ENCODE data around the gene EGLN2. TPM values are rescaled to one million over a fixed set of nuclear protein-coding genes. Genes with fewer than 3 reads are reported as not detected.

EGLN2 gene
- total and polyA plus RNA-seq, 9 of the 15 experiments (the other 6 are each of a cell fraction or from before 2014, with no cell fraction given): 9.6 to 114 (median 71.0) TPM

DNA sequence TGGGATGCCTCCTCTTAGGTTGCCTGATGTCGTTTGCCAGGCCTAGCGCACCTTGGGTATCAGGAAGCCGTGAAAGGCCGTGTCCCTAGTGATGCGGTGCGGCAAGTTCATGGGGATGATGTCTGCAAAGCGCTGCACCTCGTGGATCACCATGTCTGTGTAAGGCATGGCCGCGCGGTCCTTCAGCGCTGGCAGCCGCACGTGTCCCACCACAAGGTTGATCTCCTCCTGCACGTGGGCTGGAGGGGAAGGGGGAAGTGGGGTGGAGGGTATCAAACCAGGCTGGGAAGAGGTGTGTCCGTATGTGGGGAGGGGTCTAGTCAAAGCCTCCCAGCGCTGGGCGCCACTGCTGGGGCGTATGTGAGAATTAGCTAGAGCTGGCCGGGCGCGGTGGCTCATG, 23.2 kb downstream of the EGLN2 start:
- H3K27ac ChIP-seq (ENCODE audit: extremely low read depth, low read depth, low read length): peak overlapping the region; percentile 84
- peaks cover 3% of the 10 kb centered on the region for H3K9me1 ChIP-seq (ENCODE audit: control insufficient read depth, insufficient read depth, low read length)
- CTCF ChIA-PET (ENCODE audit: low intra/inter-chr PET ratio): no interaction called here
- intact Hi-C loops (cut with micrococcal nuclease) (loop anchor here (2.0 to 5.0 kb wide), 3 partner anchors 43 to 160 kb away; no protein-coding TSS in a partner anchor), in situ Hi-C loops (cut with MboI) (no loop called here)
- no peak overlapping the region for H3K4me3 ChIP-seq
- no peaks in the 10 kb centered on the region for H4K20me1 ChIP-seq (replicated peaks; ENCODE audit: control insufficient read depth, insufficient read depth, low read length)
- H3K27me3 ChIP-seq (ENCODE audit: control insufficient read depth in 2 of 2, insufficient read depth in 2 of 2, low read length in 2 of 2): no peaks in the 10 kb centered on the region
- H3K9ac ChIP-seq (ENCODE audit: insufficient read depth in 1 of 2, low read depth in 2 of 2, low read length in 2 of 2): peak overlapping the region; percentile 46 to 84; a peak in 3 of 4 replicates
- H2AFZ ChIP-seq (ENCODE audit: low read depth, low read length): no peak overlapping the region
- 62% methylated on average over 17 of the region's 22 CpGs for WGBS (ENCODE audit: insufficient coverage, low coverage, missing lambda C conversion rate)
- H3K79me2 ChIP-seq (ENCODE audit: control insufficient read depth, insufficient read depth, low read length): peaks cover 3% of the 10 kb centered on the region; the same call in 1 of the 3 replicates
- ATAC-seq: no peak
- no peaks in the 10 kb centered on the region for H3K9me3 ChIP-seq (replicated peaks; ENCODE audit: control insufficient read depth, insufficient read depth, low read depth, low read length)
- no peak for FAIRE-seq
- DNase-seq (ENCODE audit: extremely low read depth in 1 of 4, low spot score in 3 of 4): no peak
- peaks cover 45 to 59% of the 10 kb centered on the region in 2 experiments for H3K4me1 ChIP-seq (replicated peaks in 1 of 2; ENCODE audit: control insufficient read depth in 2 of 2, insufficient read depth in 2 of 2, low read length in 2 of 2)
- 0 out of 3 replicates have a peak, but pooled peaks cover 2% of the 10 kb centered on the region for H3K36me3 ChIP-seq (ENCODE audit: control insufficient read depth, insufficient read depth, low read length)
- POLR2A ChIA-PET: no interaction called here
- H3K4me2 ChIP-seq (ENCODE audit: insufficient read depth, low read length): no peak overlapping the region; the same call in 1 of the 2 replicates
- BruUV-seq (replicated peaks): no TSS peak
- TF ChIP-seq ZNF282 (CRISPR knock-in tag; IDR thresholded peaks at IDR 0.05) (0 out of 2 replicates have a peak, but pooled peaks have one; percentile 34), POLR2G (IDR thresholded peaks at IDR 0.05; ENCODE audit: low read depth, low read length) (peak; percentile 30; the same call in 1 of the 2 replicates), CBX5 (IDR thresholded peaks at IDR 0.05; ENCODE audit: borderline replicate concordance, low read depth) (no peak), KDM5B (IDR thresholded peaks at IDR 0.05; ENCODE audit: insufficient replicate concordance, low read depth, low read length) (no peak), RBFOX2 (IDR thresholded peaks at IDR 0.05; ENCODE audit: low read depth, low read length) (peak; percentile 38; the same call in 1 of the 2 replicates), ZNF764 (CRISPR knock-in tag; IDR thresholded peaks at IDR 0.05; ENCODE audit: low read depth) (no peak), NFRKB (IDR thresholded peaks at IDR 0.05; ENCODE audit: low read depth) (0 out of 2 replicates have a peak, but pooled peaks have one; percentile 21)
- TF ChIP-seq, protein P1, sequence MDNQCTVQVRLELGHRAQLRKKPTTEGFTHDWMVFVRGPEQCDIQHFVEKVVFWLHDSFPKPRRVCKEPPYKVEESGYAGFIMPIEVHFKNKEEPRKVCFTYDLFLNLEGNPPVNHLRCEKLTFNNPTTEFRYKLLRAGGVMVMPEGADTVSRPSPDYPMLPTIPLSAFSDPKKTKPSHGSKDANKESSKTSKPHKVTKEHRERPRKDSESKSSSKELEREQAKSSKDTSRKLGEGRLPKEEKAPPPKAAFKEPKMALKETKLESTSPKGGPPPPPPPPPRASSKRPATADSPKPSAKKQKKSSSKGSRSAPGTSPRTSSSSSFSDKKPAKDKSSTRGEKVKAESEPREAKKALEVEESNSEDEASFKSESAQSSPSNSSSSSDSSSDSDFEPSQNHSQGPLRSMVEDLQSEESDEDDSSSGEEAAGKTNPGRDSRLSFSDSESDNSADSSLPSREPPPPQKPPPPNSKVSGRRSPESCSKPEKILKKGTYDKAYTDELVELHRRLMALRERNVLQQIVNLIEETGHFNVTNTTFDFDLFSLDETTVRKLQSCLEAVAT (IDR thresholded peaks at IDR 0.05): 0 out of 4 replicates have a peak, but pooled peaks of 1 of the 2 experiments have one; percentile 25
- TF ChIP-seq, protein P2, sequence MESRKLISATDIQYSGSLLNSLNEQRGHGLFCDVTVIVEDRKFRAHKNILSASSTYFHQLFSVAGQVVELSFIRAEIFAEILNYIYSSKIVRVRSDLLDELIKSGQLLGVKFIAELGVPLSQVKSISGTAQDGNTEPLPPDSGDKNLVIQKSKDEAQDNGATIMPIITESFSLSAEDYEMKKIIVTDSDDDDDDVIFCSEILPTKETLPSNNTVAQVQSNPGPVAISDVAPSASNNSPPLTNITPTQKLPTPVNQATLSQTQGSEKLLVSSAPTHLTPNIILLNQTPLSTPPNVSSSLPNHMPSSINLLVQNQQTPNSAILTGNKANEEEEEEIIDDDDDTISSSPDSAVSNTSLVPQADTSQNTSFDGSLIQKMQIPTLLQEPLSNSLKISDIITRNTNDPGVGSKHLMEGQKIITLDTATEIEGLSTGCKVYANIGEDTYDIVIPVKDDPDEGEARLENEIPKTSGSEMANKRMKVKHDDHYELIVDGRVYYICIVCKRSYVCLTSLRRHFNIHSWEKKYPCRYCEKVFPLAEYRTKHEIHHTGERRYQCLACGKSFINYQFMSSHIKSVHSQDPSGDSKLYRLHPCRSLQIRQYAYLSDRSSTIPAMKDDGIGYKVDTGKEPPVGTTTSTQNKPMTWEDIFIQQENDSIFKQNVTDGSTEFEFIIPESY (CRISPR knock-in tag; IDR thresholded peaks at IDR 0.05): peak; percentile 85
- TF ChIP-seq, protein P3, sequence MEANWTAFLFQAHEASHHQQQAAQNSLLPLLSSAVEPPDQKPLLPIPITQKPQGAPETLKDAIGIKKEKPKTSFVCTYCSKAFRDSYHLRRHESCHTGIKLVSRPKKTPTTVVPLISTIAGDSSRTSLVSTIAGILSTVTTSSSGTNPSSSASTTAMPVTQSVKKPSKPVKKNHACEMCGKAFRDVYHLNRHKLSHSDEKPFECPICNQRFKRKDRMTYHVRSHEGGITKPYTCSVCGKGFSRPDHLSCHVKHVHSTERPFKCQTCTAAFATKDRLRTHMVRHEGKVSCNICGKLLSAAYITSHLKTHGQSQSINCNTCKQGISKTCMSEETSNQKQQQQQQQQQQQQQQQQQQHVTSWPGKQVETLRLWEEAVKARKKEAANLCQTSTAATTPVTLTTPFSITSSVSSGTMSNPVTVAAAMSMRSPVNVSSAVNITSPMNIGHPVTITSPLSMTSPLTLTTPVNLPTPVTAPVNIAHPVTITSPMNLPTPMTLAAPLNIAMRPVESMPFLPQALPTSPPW (CRISPR knock-in tag; IDR thresholded peaks at IDR 0.05): no peak

Data from K562 (cell line).